AG04449 (cell line): ENCODE results near the gene P4HA3.

Experiments
- CTCF ChIA-PET: fragments of 350-600 bp; formaldehyde crosslinking; extraction: SDS; loops from one replicate; lab custom pipeline; 2021; ENCODE audit warnings: antibody characterized with exemption; lab: Yijun Ruan, JAX
- POLR2A ChIA-PET: fragments of 400-600, 350-600 bp; formaldehyde crosslinking; extraction: SDS; loops from one replicate; lab custom pipeline; 2020; ENCODE audit warnings: antibody characterized with exemption, inconsistent platforms; lab: Yijun Ruan, JAX
- DNase-seq: peaks from one replicate; pipeline ENCODE4 v3.0.0-alpha.2; 2010; ENCODE audit warnings: low read depth, low spot score
- H3K4me3 ChIP-seq: 2 replicates; pipeline ENCODE4 v1.5.1; 2011; ENCODE audit warnings: low read depth, mild to moderate bottlenecking, control low read depth, low read length
- CTCF ChIP-seq: IDR thresholded peaks from one replicate; pipeline ENCODE4 v1.5.1; 2011; ENCODE audit warnings: mild to moderate bottlenecking, moderate library complexity, low read length, control low read depth, inconsistent platforms; ENCODE audit not compliant: insufficient read depth; ENCODE audit errors: missing control alignments

P4HA3 gene

GRCh38 chr11:74237541-74237940 is 73.9 kb downstream of the P4HA3 start:
- ChIA-PET POLR2A (no interaction called here), CTCF (interaction anchor here (3.0 kb wide), 1 partner anchor 18 kb away, joined by 13 read pairs; no protein-coding TSS in a partner anchor)
- no peak overlapping the region for H3K4me3 ChIP-seq
- no peak for TF ChIP-seq CTCF
- no peak for DNase-seq

- ChIA-PET POLR2A (interaction anchor here (0.7 kb wide), 1 partner anchor 97 kb away, joined by 4 read pairs; no protein-coding TSS in a partner anchor), CTCF (interaction anchor here (1.7 kb wide), 1 partner anchor 271 kb away, joined by 5 read pairs; no protein-coding TSS in a partner anchor)
Observed at GRCh38 chr11:74235121-74235520, 76.3 kb downstream of the P4HA3 start.

GRCh38 chr11:74233683-74234082 is 77.8 kb downstream of the P4HA3 start:
- DNase-seq: no peak
- ChIA-PET CTCF (no interaction called here), POLR2A (no interaction called here)
- H3K4me3 ChIP-seq: no peak overlapping the region
- TF ChIP-seq CTCF: no peak

More at GRCh38 chr11:74235121-74235520, 76.3 kb downstream of the P4HA3 start:
- no peak overlapping the region for H3K4me3 ChIP-seq
- TF ChIP-seq CTCF: no peak
- no peak for DNase-seq

- POLR2A ChIA-PET: no interaction called here
- no peak for DNase-seq
- no peak for TF ChIP-seq CTCF
- CTCF ChIA-PET: interaction anchor here (0.5 to 0.9 kb wide), 2 partner anchors 23 to 187 kb away, joined by 3 to 4 read pairs; no protein-coding TSS in a partner anchor
- no peak overlapping the region for H3K4me3 ChIP-seq
Observed at GRCh38 chr11:74232311-74232950, 79.0 kb downstream of the P4HA3 start.

GRCh38 chr11:74226907-74227306 is 84.5 kb downstream of the P4HA3 start:
- no peak for TF ChIP-seq CTCF
- ChIA-PET CTCF (interaction anchor here (0.8 kb wide), 1 partner anchor 23 kb away, joined by 3 read pairs; no protein-coding TSS in a partner anchor), POLR2A (no interaction called here)
- no peak for DNase-seq
- no peak overlapping the region for H3K4me3 ChIP-seq

- no peak overlapping the region for H3K4me3 ChIP-seq
- ChIA-PET CTCF (no interaction called here), POLR2A (no interaction called here)
- no peak for DNase-seq
- TF ChIP-seq CTCF: no peak
Observed at GRCh38 chr11:74225565-74225964, 85.9 kb downstream of the P4HA3 start.
